IMR-90 (cell line): Measurements from ENCODE around the gene CUL9.

ENCODE experiments used
- BHLHE40 ChIP-seq: fragments of 150-350 bp; IDR thresholded peaks from 2 replicates; pipeline ENCODE4 v1.6.1; 2016; ENCODE audit warnings: mild to moderate bottlenecking, low read depth, low read length
- CEBPB ChIP-seq: IDR thresholded peaks from 2 replicates; pipeline ENCODE4 v1.6.1; 2012; ENCODE audit warnings: low read depth, low read length, improper control_type of control experiment
- CHD1 ChIP-seq: IDR thresholded peaks from 2 replicates; pipeline ENCODE4 v1.6.1; 2012; ENCODE audit warnings: low read depth, low read length, improper control_type of control experiment
- CTCF ChIP-seq: conservative IDR thresholded peaks from 2 replicates; pipeline ENCODE4 v1.5.1; 2012; ENCODE audit warnings: mild to moderate bottlenecking, low read depth, low read length, improper control_type of control experiment
- ELK1 ChIP-seq: fragments of 150-350 bp; IDR thresholded peaks from 2 replicates; pipeline ENCODE4 v1.6.1; 2016; ENCODE audit warnings: low read depth, mild to moderate bottlenecking, low read length, moderate library complexity, borderline replicate concordance
- FOS ChIP-seq: fragments of 150-350 bp; IDR thresholded peaks from 2 replicates; pipeline ENCODE4 v1.6.1; 2016; ENCODE audit warnings: low read depth, low read length
- MAFK ChIP-seq: IDR thresholded peaks from 2 replicates; pipeline ENCODE4 v1.6.1; 2012; ENCODE audit warnings: low read depth, low read length, improper control_type of control experiment
- MAZ ChIP-seq: IDR thresholded peaks from 2 replicates; pipeline ENCODE4 v1.6.1; 2012; ENCODE audit warnings: low read depth, mild to moderate bottlenecking, low read length, improper control_type of control experiment, moderate library complexity, borderline replicate concordance
- MXI1 ChIP-seq: IDR thresholded peaks from 2 replicates; pipeline ENCODE4 v1.6.1; 2012; ENCODE audit warnings: low read depth, mild to moderate bottlenecking, low read length, moderate library complexity, borderline replicate concordance
- NFE2L2 ChIP-seq: fragments of 150-350 bp; IDR thresholded peaks from 2 replicates; pipeline ENCODE4 v1.6.1; 2016; ENCODE audit warnings: low read depth, mild to moderate bottlenecking, low read length
- POLR2A ChIP-seq: IDR thresholded peaks from 2 replicates; pipeline ENCODE4 v1.6.1; 2012; ENCODE audit warnings: mild to moderate bottlenecking, low read depth, low read length
- RAD21 ChIP-seq: IDR thresholded peaks from 2 replicates; pipeline ENCODE4 v1.6.1; 2012; ENCODE audit warnings: low read length, improper control_type of control experiment
- RFX5 ChIP-seq: IDR thresholded peaks from 2 replicates; pipeline ENCODE4 v1.8.0; 2012; ENCODE audit warnings: low read depth, mild to moderate bottlenecking, low read length, moderate library complexity
- TF ChIP-seq, protein P1 (sequence below): fragments of 150-350 bp; IDR thresholded peaks from 2 replicates; pipeline ENCODE4 v1.6.1; 2017; ENCODE audit warnings: mild to moderate bottlenecking, antibody characterized with exemption, low read length, low read depth

DNA sequence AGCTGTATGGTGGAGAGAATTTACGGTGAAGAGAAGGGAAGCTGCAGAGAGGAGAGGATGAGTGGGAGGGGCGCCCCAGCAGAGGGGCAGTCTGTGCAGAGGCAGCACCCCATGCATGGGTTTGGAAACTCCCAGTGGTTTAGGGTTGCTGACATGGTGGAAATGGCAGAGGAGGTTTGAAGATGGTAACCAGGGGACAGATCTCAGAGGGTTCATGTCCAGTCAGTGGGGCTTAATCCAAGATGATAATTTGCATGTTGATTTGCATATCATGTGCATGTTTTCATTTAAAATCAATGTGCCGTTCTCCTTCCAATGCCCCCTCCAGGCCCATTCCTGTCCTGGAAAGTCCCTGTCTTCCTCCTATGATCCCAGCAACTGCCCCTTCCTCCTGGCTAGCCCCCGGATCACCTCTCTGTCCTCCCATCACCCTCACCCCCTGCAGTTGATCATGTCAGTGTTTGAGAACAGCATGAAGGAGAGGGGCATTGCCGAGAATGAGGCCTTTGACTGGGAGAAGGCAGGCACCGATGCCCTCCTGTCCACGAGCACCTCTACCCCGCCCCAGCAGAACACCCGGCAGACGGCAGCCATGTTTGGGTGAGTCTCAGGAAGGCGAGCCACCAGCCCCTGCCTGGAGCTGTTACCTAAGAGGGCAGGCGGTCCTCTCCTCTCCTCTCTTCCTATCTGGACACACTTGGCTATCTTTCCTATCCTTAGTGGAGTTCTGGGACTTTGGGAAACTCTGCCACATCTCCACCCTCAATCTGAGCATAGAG, 75.6 kb downstream of the CUL9 start:
- TF ChIP-seq CTCF, result no peak
- no peak for TF ChIP-seq RAD21
- no peak for TF ChIP-seq CHD1
- TF ChIP-seq MAFK, result no peak
- no peak for TF ChIP-seq CEBPB
- TF ChIP-seq POLR2A, result no peak
- no peak for TF ChIP-seq RFX5
- no peak for TF ChIP-seq MAZ
- TF ChIP-seq MXI1, result no peak
- no peak for TF ChIP-seq ELK1
- no peak for TF ChIP-seq BHLHE40
- TF ChIP-seq FOS, result no peak
- TF ChIP-seq NFE2L2, result no peak
- TF ChIP-seq, protein P1, sequence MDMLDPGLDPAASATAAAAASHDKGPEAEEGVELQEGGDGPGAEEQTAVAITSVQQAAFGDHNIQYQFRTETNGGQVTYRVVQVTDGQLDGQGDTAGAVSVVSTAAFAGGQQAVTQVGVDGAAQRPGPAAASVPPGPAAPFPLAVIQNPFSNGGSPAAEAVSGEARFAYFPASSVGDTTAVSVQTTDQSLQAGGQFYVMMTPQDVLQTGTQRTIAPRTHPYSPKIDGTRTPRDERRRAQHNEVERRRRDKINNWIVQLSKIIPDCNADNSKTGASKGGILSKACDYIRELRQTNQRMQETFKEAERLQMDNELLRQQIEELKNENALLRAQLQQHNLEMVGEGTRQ, result no peak
